ENCODE results near the gene COMMD9.

COMMD9 gene

GRCh38 chr11:36222831-36223635 lies 66.2 kb downstream of the COMMD9 start:
- no peak overlapping the region for H3K4me3 ChIP-seq (ENCODE audit: low read length)
- H3K9me3 ChIP-seq (ENCODE audit: low read length) = peaks cover 6% of the 10 kb centered on the region
- H3K36me3 ChIP-seq (ENCODE audit: insufficient read depth, low read length) = peaks cover 7% of the 10 kb centered on the region

More at GRCh38 chr11:36222831-36223635, 66.2 kb downstream of the COMMD9 start:
- no peaks in the 10 kb centered on the region for H3K27me3 ChIP-seq (ENCODE audit: insufficient read depth, low read length)
- no peaks in the 10 kb centered on the region for H3K4me1 ChIP-seq (ENCODE audit: insufficient read depth, low read length)
- H2AFZ ChIP-seq (ENCODE audit: low read depth, low read length) = no peak overlapping the region
